ENCODE data around the gene TRIM6. TPM values are rescaled to one million over a fixed set of nuclear protein-coding genes. Genes with fewer than 3 reads are reported as not detected.

TRIM6 gene
- total RNA-seq, 4 donors from 2014 or later = 1.7 to 9.9 (median 6.4) TPM

GRCh38 chr11:5611627-5612026, 15.2 kb downstream of the TRIM6 start:
- H3K4me3 ChIP-seq = no peak overlapping the region
- DNase-seq = no peak
- H3K9me3 ChIP-seq = no peaks in the 10 kb centered on the region
- intact Hi-C loops (cut with DNase I) = no loop called here
- H3K36me3 ChIP-seq = peaks cover 0 to 15% (median 0%) of the 10 kb centered on the region in 3 donors
- 88 to 98% methylated on average over 10 to 11 of the region's 11 CpGs for WGBS, 2 donors
- no peaks in the 10 kb centered on the region for H3K4me1 ChIP-seq
- no peaks in the 10 kb centered on the region for H3K27me3 ChIP-seq
- no peak for TF ChIP-seq CTCF (IDR thresholded peaks at IDR 0.05)
- H3K27ac ChIP-seq = no peak overlapping the region

DNA sequence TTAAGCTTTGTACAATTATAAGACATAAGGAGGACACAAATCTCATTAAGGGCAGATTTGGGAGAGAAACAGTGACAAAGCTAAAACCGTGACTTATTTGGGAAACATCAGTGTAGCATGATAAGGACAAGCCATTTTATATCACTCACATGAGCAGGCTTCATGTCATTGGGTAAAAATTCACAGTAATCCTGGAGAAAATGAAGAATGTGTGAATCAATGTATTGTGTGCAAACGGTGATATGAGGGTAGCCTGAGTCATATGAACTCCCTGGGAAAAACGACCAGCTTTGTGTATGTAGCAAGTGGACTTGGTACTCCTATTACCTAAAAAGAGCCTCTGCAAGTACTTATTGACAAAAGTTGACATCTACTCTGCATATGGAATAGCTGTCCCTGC, 22.4 kb downstream of the TRIM6 start:
- intact Hi-C loops (cut with DNase I) = no loop called here

DNA sequence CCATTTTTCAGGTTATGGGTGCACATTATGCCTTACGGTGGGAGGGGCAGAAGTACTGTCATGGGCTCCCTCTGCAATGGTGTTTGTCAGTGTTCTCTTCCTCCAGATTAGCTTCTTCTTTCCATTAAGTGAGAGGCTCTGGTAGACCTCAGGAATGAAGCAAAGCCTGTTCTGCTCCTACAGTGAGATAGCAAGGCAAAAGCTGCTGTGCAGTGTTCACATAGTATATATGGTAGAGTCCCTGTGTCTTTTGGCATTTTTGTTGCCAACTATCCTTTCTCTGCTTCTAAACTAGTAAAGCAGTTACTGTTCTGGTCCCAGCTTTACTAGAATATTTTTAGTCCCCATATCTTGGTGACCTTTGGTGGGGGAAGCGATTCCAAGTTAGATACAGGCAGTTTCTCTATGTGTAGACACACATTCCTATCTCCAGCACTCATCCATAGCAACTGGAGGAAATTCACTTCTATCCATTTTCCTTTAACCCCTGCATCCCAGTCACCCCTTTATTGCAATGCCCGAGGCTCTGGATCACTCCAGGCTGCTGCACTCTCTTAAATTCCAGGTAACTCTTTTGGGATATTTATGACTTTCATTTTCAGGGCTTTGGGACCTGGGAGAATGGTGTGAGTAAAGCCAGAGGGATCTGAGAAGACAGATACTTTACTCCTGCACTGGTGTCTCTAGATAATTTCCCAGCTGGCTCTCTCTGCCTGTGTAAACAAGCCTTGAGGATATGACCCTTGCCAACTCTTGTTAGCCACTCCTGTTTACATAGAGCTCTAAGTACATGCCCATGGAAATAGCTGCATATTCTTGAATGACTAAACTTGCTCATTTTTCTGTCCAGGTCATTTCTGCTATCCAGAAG, 24.4 kb downstream of the TRIM6 start:
- peak overlapping the region in 1 of 4 donors; percentile 40 for H3K4me3 ChIP-seq
- no peak for DNase-seq
- H3K36me3 ChIP-seq = no peaks in the 10 kb centered on the region
- peak overlapping the region; percentile 57 to 82 (median 80) for H3K27ac ChIP-seq
- TF ChIP-seq POLR2A (IDR thresholded peaks at IDR 0.05) = no peak
- no peak for TF ChIP-seq CTCF (IDR thresholded peaks at IDR 0.05)
- H3K4me1 ChIP-seq = peaks cover 18 to 61% (median 20%) of the 10 kb centered on the region in 3 donors
- intact Hi-C loops (cut with DNase I) = no loop called here
- no peaks in the 10 kb centered on the region for H3K27me3 ChIP-seq
- 32 to 46% methylated on average over 3 of the region's 3 CpGs for WGBS, 2 donors
- H3K9me3 ChIP-seq = no peaks in the 10 kb centered on the region

More for the DNA sequence above, 22.4 kb downstream of the TRIM6 start:
- no peaks in the 10 kb centered on the region for H3K9me3 ChIP-seq
- no peaks in the 10 kb centered on the region for H3K36me3 ChIP-seq
- peaks cover 10 to 42% (median 14%) of the 10 kb centered on the region in 3 donors for H3K4me1 ChIP-seq
- H3K4me3 ChIP-seq = no peak overlapping the region
- TF ChIP-seq CTCF (IDR thresholded peaks at IDR 0.05) = no peak
- no peak overlapping the region for H3K27ac ChIP-seq
- no peak for DNase-seq
- WGBS, 2 donors = 46 to 69% methylated on average over 3 of the region's 3 CpGs
- H3K27me3 ChIP-seq = no peaks in the 10 kb centered on the region

- no peak for TF ChIP-seq POLR2A (IDR thresholded peaks at IDR 0.05)
- TF ChIP-seq CTCF (IDR thresholded peaks at IDR 0.05) = no peak
- no peak for DNase-seq
- Histone ChIP-seq H3K4me1 (peaks cover 18 to 68% (median 21%) of the 10 kb centered on the region in 3 donors), H3K9me3 (no peaks in the 10 kb centered on the region), H3K27me3 (no peaks in the 10 kb centered on the region), H3K36me3 (no peaks in the 10 kb centered on the region), H3K4me3 (no peak overlapping the region), H3K27ac (peak overlapping the region; percentile 57 to 82 (median 80))
- intact Hi-C loops (cut with DNase I) = no loop called here
These were observed 25.1 kb downstream of the TRIM6 start for GRCh38 chr11:5621580-5621979.

DNA sequence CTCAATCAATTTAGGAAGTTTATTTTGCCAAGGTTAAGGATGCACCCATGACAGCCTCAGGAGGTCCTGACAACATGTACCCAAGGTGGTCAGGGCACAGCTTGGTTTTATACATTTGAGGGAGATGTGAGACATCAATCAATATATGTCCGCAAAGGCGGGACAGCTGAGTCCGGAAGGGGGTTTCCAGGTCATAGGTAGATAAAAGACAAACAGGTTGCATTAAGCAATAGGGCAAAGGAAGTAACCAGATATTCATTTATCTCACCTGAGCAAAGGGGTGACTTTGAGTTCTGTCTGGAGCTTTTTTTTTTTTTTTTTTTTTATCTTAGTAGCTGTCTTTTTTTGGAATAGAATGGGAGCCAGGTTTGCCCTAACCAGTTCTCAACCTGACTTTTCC, 26.4 kb downstream of the TRIM6 start:
- 87% methylated on average over 3 of the region's 3 CpGs for WGBS, 2 donors
- Histone ChIP-seq H3K4me3 (no peak overlapping the region), H3K9me3 (no peaks in the 10 kb centered on the region), H3K27me3 (no peaks in the 10 kb centered on the region), H3K27ac (no peak overlapping the region), H3K4me1 (peaks cover 18 to 71% (median 21%) of the 10 kb centered on the region in 3 donors), H3K36me3 (no peaks in the 10 kb centered on the region)
- no peak for TF ChIP-seq CTCF (IDR thresholded peaks at IDR 0.05)
- intact Hi-C loops (cut with DNase I) = no loop called here
- DNase-seq = no peak

All from esophagus squamous epithelium (tissue), 5 donors.